ENCODE data around the gene MAJIN. TPM values are rescaled to one million over a fixed set of nuclear protein-coding genes. Genes with fewer than 3 reads are reported as not detected.
"Not testable (repeated sequence)": the region's sequence is repeated elsewhere in the genome, so short reads cannot be mapped to it uniquely, and the experiment has no call there.

The MAJIN gene
- total RNA-seq, 1 experiment from 2014 or later: not detected

- no TSS peak for BruUV-seq (replicated peaks)
- ChIA-PET CTCF (interaction anchor here (0.6 kb wide), 1 partner anchor 60 kb away, joined by 9 read pairs; no protein-coding TSS in a partner anchor), POLR2A (no interaction called here)
- Mint-ChIP-seq H3K36me3 (ENCODE audit: insufficient read depth, unreplicated experiment) (no peaks in the 10 kb centered on the region), H3K27me3 (ENCODE audit: insufficient read depth, unreplicated experiment) (no peaks in the 10 kb centered on the region), H3K27ac (ENCODE audit: unreplicated experiment) (no peak overlapping the region), H3K4me3 (ENCODE audit: unreplicated experiment) (no peak overlapping the region), H3K9me3 (ENCODE audit: unreplicated experiment) (no peaks in the 10 kb centered on the region), H3K4me1 (ENCODE audit: low read depth, unreplicated experiment) (no peaks in the 10 kb centered on the region)
- Histone ChIP-seq H3K27me3 (replicated peaks; ENCODE audit: control insufficient read depth, insufficient read depth, low read length) (no peaks in the 10 kb centered on the region), H3K36me3 (ENCODE audit: control insufficient read depth, insufficient read depth, low read length) (no peaks in the 10 kb centered on the region), H3K9me3 (no peaks in the 10 kb centered on the region), H3K4me1 (no peaks in the 10 kb centered on the region), H3K4me3 (ENCODE audit: low read depth, low read length) (no peak overlapping the region)
- intact Hi-C loops (cut with micrococcal nuclease; ENCODE audit: unreplicated experiment): no loop called here
- TF ChIP-seq CTCF (IDR thresholded peaks at IDR 0.05; ENCODE audit: insufficient read depth in 1 of 2, low read depth in 1 of 2, low read length in 1 of 2, severe bottlenecking in 1 of 2, unreplicated experiment in 1 of 2): no peak
- DNase-seq: no peak
Observed at GRCh38 chr11:64989416-64989815, 17.5 kb upstream of the MAJIN start.

GRCh38 chr11:64987998-64988854 is 16.3 kb upstream of the MAJIN start:
- H3K36me3 Mint-ChIP-seq (ENCODE audit: insufficient read depth, unreplicated experiment): no peaks in the 10 kb centered on the region
- no peaks in the 10 kb centered on the region for H3K4me1 ChIP-seq
- H3K27me3 ChIP-seq (replicated peaks; ENCODE audit: control insufficient read depth, insufficient read depth, low read length): no peaks in the 10 kb centered on the region
- no peaks in the 10 kb centered on the region for H3K4me1 Mint-ChIP-seq (ENCODE audit: low read depth, unreplicated experiment)
- no peak for DNase-seq
- no peaks in the 10 kb centered on the region for H3K9me3 Mint-ChIP-seq (ENCODE audit: unreplicated experiment)
- POLR2A ChIA-PET: no interaction called here
- no peaks in the 10 kb centered on the region for H3K9me3 ChIP-seq
- H3K4me3 ChIP-seq (ENCODE audit: low read depth, low read length): no peak overlapping the region
- intact Hi-C loops (cut with micrococcal nuclease; ENCODE audit: unreplicated experiment): no loop called here
- BruUV-seq (replicated peaks): no TSS peak
- no peaks in the 10 kb centered on the region for H3K27me3 Mint-ChIP-seq (ENCODE audit: insufficient read depth, unreplicated experiment)
- H3K27ac Mint-ChIP-seq (ENCODE audit: unreplicated experiment): no peak overlapping the region
- H3K4me3 Mint-ChIP-seq (ENCODE audit: unreplicated experiment): no peak overlapping the region
- CTCF ChIA-PET: interaction anchor here (0.6 to 1.4 kb wide), 2 partner anchors 9 to 17 kb away, joined by 3 to 4 read pairs; partner anchors contain the start of gene BATF2
- TF ChIP-seq CTCF (IDR thresholded peaks at IDR 0.05; ENCODE audit: insufficient read depth in 1 of 2, low read depth in 1 of 2, low read length in 1 of 2, severe bottlenecking in 1 of 2, unreplicated experiment in 1 of 2): no peak
- no peaks in the 10 kb centered on the region for H3K36me3 ChIP-seq (ENCODE audit: control insufficient read depth, insufficient read depth, low read length)

DNA sequence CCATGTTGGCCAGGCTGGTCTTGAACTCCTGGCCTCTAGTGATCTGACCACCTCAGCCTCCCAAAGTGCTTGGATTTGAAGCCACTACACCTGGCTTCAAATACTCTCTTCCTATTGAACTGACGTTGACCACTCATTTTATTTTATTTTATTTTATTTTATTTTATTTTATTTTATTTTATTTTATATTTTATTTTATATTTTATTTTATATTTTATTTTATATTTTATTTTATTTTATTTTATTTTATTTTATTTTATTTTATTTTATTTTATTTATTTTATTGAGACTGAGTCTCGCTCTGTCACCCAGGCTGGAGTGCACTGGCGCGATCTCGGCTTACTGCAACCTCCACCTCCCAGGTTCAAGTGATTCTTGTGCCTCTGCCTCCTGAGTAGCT is 11.4 kb upstream of the MAJIN start:
- H3K36me3 ChIP-seq (ENCODE audit: control insufficient read depth, insufficient read depth, low read length); intact Hi-C loops (cut with micrococcal nuclease; ENCODE audit: unreplicated experiment); H3K4me1 ChIP-seq; H3K4me1 Mint-ChIP-seq (ENCODE audit: low read depth, unreplicated experiment); POLR2A ChIA-PET; H3K27me3 ChIP-seq (replicated peaks; ENCODE audit: control insufficient read depth, insufficient read depth, low read length); BruUV-seq (replicated peaks); H3K27ac Mint-ChIP-seq (ENCODE audit: unreplicated experiment); H3K9me3 ChIP-seq; DNase-seq; H3K9me3 Mint-ChIP-seq (ENCODE audit: unreplicated experiment); H3K4me3 Mint-ChIP-seq (ENCODE audit: unreplicated experiment); H3K4me3 ChIP-seq (ENCODE audit: low read depth, low read length); CTCF ChIA-PET; H3K36me3 Mint-ChIP-seq (ENCODE audit: insufficient read depth, unreplicated experiment): not testable (repeated sequence)
- peaks cover 13% of the 10 kb centered on the region for H3K27me3 Mint-ChIP-seq (ENCODE audit: insufficient read depth, unreplicated experiment)
